Esophagus muscularis mucosa (tissue), 4 donors: Measurements from ENCODE around the gene PLSCR4. TPM values are rescaled to one million over a fixed set of nuclear protein-coding genes. Genes with fewer than 3 reads are reported as not detected.

ENCODE experiments used
- DNase-seq: peaks from one replicate; pipeline ENCODE4 v3.0.0-alpha.2; 2017; ENCODE audit errors: extremely low spot score
- H3K27ac ChIP-seq, 4 donors: fragments of 200-600 bp; sonication (generic); replicated peaks in 1 of 4; 1 replicate in 3 of 4; 2 replicates in 1 of 4; pipeline ENCODE4 v1.5.1; 2016 to 2019; ENCODE audit warnings: mild to moderate bottlenecking in 1 of 4
- H3K27me3 ChIP-seq, 4 donors: fragments of 200-600 bp; sonication (generic); one replicate each; pipeline versions ENCODE4 v1.5.1 to v1.6.0; 2016 to 2019
- H3K36me3 ChIP-seq, 4 donors: fragments of 200-600 bp; sonication (generic); one replicate each; pipeline ENCODE4 v1.5.1; 2016 to 2019
- H3K4me1 ChIP-seq, 4 donors: fragments of 200-600 bp; sonication (generic); one replicate each; pipeline ENCODE4 v1.5.1; 2016 to 2019
- H3K4me3 ChIP-seq, 4 donors: fragments of 200-600 bp; sonication (generic); 1 replicate in 2 of 4; 2 replicates in 2 of 4; pipeline ENCODE4 v1.5.1; 2016 to 2019; ENCODE audit warnings: mild to moderate bottlenecking in 4 of 4, moderate library complexity in 1 of 4
- H3K9me3 ChIP-seq, 4 donors: fragments of 200-600 bp; sonication (generic); 1 replicate in 3 of 4; 2 replicates in 1 of 4; pipeline ENCODE4 v1.5.1; 2016 to 2019
- CTCF ChIP-seq, 3 experiments: fragments of 200-600 bp in 2 of 3; fragments of 450-650 bp in 1 of 3; sonication (generic) in 2 of 3; IDR thresholded peaks; one replicate each; pipeline ENCODE4 v1.5.1; 2017 to 2019; ENCODE audit warnings: antibody characterized with exemption in 3 of 3, mild to moderate bottlenecking in 2 of 3, moderate library complexity in 1 of 3
- EP300 ChIP-seq: sonication (generic); formaldehyde crosslinking; IDR thresholded peaks from one replicate; pipeline ENCODE4 v1.6.1; 2017; ENCODE audit warnings: antibody characterized with exemption
- POLR2A ChIP-seq: fragments of 450-650 bp; IDR thresholded peaks from one replicate; pipeline ENCODE4 v1.6.1; 2017; ENCODE audit warnings: antibody characterized with exemption, moderate library complexity, mild to moderate bottlenecking, low read depth
- POLR2AphosphoS5 ChIP-seq, 2 donors: sonication (generic); formaldehyde crosslinking; IDR thresholded peaks; one replicate each; pipeline ENCODE4 v1.6.1; 2017; ENCODE audit warnings: antibody characterized with exemption in 2 of 2
- WGBS: methylation state at CpG from one replicate; pipeline ENCODE4 v1.1.5; 2018; 5-methylcytosine and 5-hydroxymethylcytosine counted together
- intact Hi-C: fragments of 100-400 bp; cut with DNase I; formaldehyde crosslinking; loops from one replicate; pipeline ENCODE4 v1.15.1; 2023
- total RNA-seq, 4 donors: library from RNA; depleted of rRNA; stranded (reverse); fragments of >200 nt; gene quantifications; one replicate each; pipeline versions ENCODE4 v1.1.0 to v1.2.1, GENCODE V29; 2016

PLSCR4 gene
- total RNA-seq, 4 donors from 2014 or later, result 43.5 to 71.4 (median 63.0) TPM

- Histone ChIP-seq H3K27me3 (no peaks in the 10 kb centered on the region), H3K36me3 (no peaks in the 10 kb centered on the region), H3K9me3 (no peaks in the 10 kb centered on the region), H3K4me3 (no peak overlapping the region), H3K4me1 (peaks cover 24 to 64% (median 62%) of the 10 kb centered on the region in 4 donors), H3K27ac (peak overlapping the region; percentile 91 to 99 (median 96))
- 59% methylated on average over 2 of the region's 2 CpGs for WGBS
- DNase-seq, result no peak
- intact Hi-C loops, result no loop called here
- peak in 2 of 3 experiments; percentile 10 to 47 for TF ChIP-seq CTCF (IDR thresholded peaks at IDR 0.05)
- no peak for TF ChIP-seq POLR2A
- peak in 1 of 2 donors; percentile 56 for TF ChIP-seq POLR2AphosphoS5 (IDR thresholded peaks at IDR 0.05)
- no peak for TF ChIP-seq EP300
These were observed 87.3 kb downstream of the PLSCR4 start for GRCh38 chr3:146163584-146163983.

- DNase-seq, result no peak
- H3K27me3 ChIP-seq, result no peaks in the 10 kb centered on the region
- WGBS, result 66% methylated on average over 2 of the region's 2 CpGs
- H3K27ac ChIP-seq, result peak overlapping the region; percentile 91 to 99 (median 96)
- intact Hi-C loops, result no loop called here
- H3K36me3 ChIP-seq, result no peaks in the 10 kb centered on the region
- H3K4me3 ChIP-seq, result peak overlapping the region in 2 of 4 donors; percentile 83 to 89
- TF ChIP-seq EP300 (no peak), POLR2AphosphoS5 (IDR thresholded peaks at IDR 0.05) (no peak), CTCF (IDR thresholded peaks at IDR 0.05) (no peak), POLR2A (no peak)
- no peaks in the 10 kb centered on the region for H3K9me3 ChIP-seq
- H3K4me1 ChIP-seq, result peaks cover 34 to 74% (median 72%) of the 10 kb centered on the region in 4 donors
These were observed 88.3 kb downstream of the PLSCR4 start for GRCh38 chr3:146162561-146162960.

GRCh38 chr3:146161663-146162002 is 89.3 kb downstream of the PLSCR4 start:
- H3K36me3 ChIP-seq, result no peaks in the 10 kb centered on the region
- 8% methylated on average over 15 of the region's 15 CpGs for WGBS
- intact Hi-C loops, result loop anchor here (2.0 kb wide), 1 partner anchor 95 kb away; no protein-coding TSS in a partner anchor
- no peak for DNase-seq
- H3K9me3 ChIP-seq, result no peaks in the 10 kb centered on the region
- TF ChIP-seq POLR2AphosphoS5 (IDR thresholded peaks at IDR 0.05) (no peak), EP300 (no peak), POLR2A (no peak), CTCF (IDR thresholded peaks at IDR 0.05) (no peak)
- H3K4me3 ChIP-seq, result peak overlapping the region; percentile 83 to 93 (median 90)
- H3K27me3 ChIP-seq, result no peaks in the 10 kb centered on the region
- peak overlapping the region; percentile 91 to 99 (median 96) for H3K27ac ChIP-seq
- H3K4me1 ChIP-seq, result peaks cover 39 to 76% (median 74%) of the 10 kb centered on the region in 4 donors

- no peaks in the 10 kb centered on the region for H3K27me3 ChIP-seq
- no peaks in the 10 kb centered on the region for H3K9me3 ChIP-seq
- H3K27ac ChIP-seq, result peak within 1 kb of the TSS; percentile 91 to 99 (median 96)
- intact Hi-C loops, result loop anchor here (2.0 kb wide), 1 partner anchor 94 kb away; no protein-coding TSS in a partner anchor
- WGBS, result 0% methylated on average over 3 of the region's 74 CpGs
- H3K4me3 ChIP-seq, result peak within 1 kb of the TSS; percentile 83 to 93 (median 90)
- H3K36me3 ChIP-seq, result no peaks in the 10 kb centered on the region
- DNase-seq, result no peak
- TF ChIP-seq POLR2AphosphoS5 (IDR thresholded peaks at IDR 0.05) (peak; percentile 75 to 95), POLR2A (peak; percentile 67), EP300 (no peak)
- H3K4me1 ChIP-seq, result peaks cover 43 to 75% (median 75%) of the 10 kb centered on the region in 4 donors
These were observed 89.8 kb downstream of the PLSCR4 start, which contains the start of gene PLOD2 for GRCh38 chr3:146160964-146161662. Gene PLOD2 (minus strand): TSS chr3:146161184. CDS start chr3:146160989, 195 bp downstream.

GRCh38 chr3:146160321-146160963 is 90.5 kb downstream of the PLSCR4 start:
- WGBS, result 0% methylated on average over 12 of the region's 35 CpGs
- peak; percentile 93 for DNase-seq
- Histone ChIP-seq H3K4me3 (peak overlapping the region; percentile 83 to 93 (median 90)), H3K27me3 (no peaks in the 10 kb centered on the region), H3K4me1 (peaks cover 49 to 75% (median 75%) of the 10 kb centered on the region in 4 donors), H3K36me3 (no peaks in the 10 kb centered on the region), H3K27ac (peak overlapping the region; percentile 91 to 99 (median 96)), H3K9me3 (no peaks in the 10 kb centered on the region)
- intact Hi-C loops, result loop anchor here (2.0 kb wide), 1 partner anchor 94 kb away; no protein-coding TSS in a partner anchor
- TF ChIP-seq POLR2AphosphoS5 (IDR thresholded peaks at IDR 0.05), result peak; percentile 68 to 75
- TF ChIP-seq CTCF (IDR thresholded peaks at IDR 0.05), result peak; percentile 46 to 69 (median 57)
- TF ChIP-seq EP300, result no peak
- no peak for TF ChIP-seq POLR2A
